LNCaP clone FGC (cell line): ENCODE measurements around the gene CHD5.

ENCODE experiments used
- DNase-seq: peaks from one replicate; pipeline ENCODE4 v3.0.0-alpha.2; 2011; ENCODE audit warnings: low read depth
- H3K4me3 ChIP-seq: 2 replicates; pipeline ENCODE4 v1.5.1; 2011; ENCODE audit warnings: mild to moderate bottlenecking, low read depth, low read length, control low read depth
- CTCF ChIP-seq: IDR thresholded peaks from 2 replicates; pipeline ENCODE4 v1.5.1; 2012; ENCODE audit warnings: mild to moderate bottlenecking; ENCODE audit not compliant: control insufficient read depth, insufficient read depth; ENCODE audit errors: extremely low read depth

CHD5 gene

GRCh38 chr1:6152882-6153281 is 27.2 kb downstream of the CHD5 start:
- no peak for TF ChIP-seq CTCF
- H3K4me3 ChIP-seq, result no peak overlapping the region
- no peak for DNase-seq

GRCh38 chr1:6152181-6152580 is 27.9 kb downstream of the CHD5 start:
- DNase-seq, result no peak
- TF ChIP-seq CTCF, result no peak
- no peak overlapping the region for H3K4me3 ChIP-seq

GRCh38 chr1:6151291-6151822 is 28.8 kb downstream of the CHD5 start:
- H3K4me3 ChIP-seq, result no peak overlapping the region
- no peak for TF ChIP-seq CTCF
- no peak for DNase-seq

- no peak for TF ChIP-seq CTCF
- no peak for DNase-seq
Measured at GRCh38 chr1:6150006-6150938, 29.8 kb downstream of the CHD5 start.

GRCh38 chr1:6149597-6149996 is 30.5 kb downstream of the CHD5 start:
- no peak overlapping the region for H3K4me3 ChIP-seq
- TF ChIP-seq CTCF, result no peak
- DNase-seq, result no peak

More at GRCh38 chr1:6150006-6150938, 29.8 kb downstream of the CHD5 start:
- H3K4me3 ChIP-seq, result no peak overlapping the region

- peak overlapping the region; percentile 33 for H3K4me3 ChIP-seq
- DNase-seq, result peak; percentile 13
- no peak for TF ChIP-seq CTCF
Measured at GRCh38 chr1:6148497-6149241, 31.5 kb downstream of the CHD5 start.
